Lung (tissue), 12 donors: ENCODE measurements around the gene MTARC1. TPM values are rescaled to one million over a fixed set of nuclear protein-coding genes. Genes with fewer than 3 reads are reported as not detected.

Experiments
- ATAC-seq: fragments of 200-7000 bp; cut with Tn5 transposase; one replicate; pipeline ENCODE4 v1.9.1; 2020; ENCODE audit warnings: moderate number of reproducible peaks; ENCODE audit not compliant: insufficient read depth, low FRiP score
- DNase-seq, 3 donors: peaks; one replicate each; pipeline ENCODE4 v3.0.0-alpha.2; 2013 to 2017
- H3K27ac ChIP-seq, 2 donors: one replicate each; pipeline ENCODE4 v1.5.1; 2013; ENCODE audit warnings: mild to moderate bottlenecking in 2 of 2, moderate library complexity in 2 of 2, control low read depth in 1 of 2, inconsistent platforms in 1 of 2, low read depth in 1 of 2, low read length in 1 of 2
- H3K27me3 ChIP-seq, 3 donors: one replicate each; pipeline ENCODE4 v1.5.1; 2013; ENCODE audit warnings: low read length in 2 of 3; ENCODE audit not compliant: control insufficient read depth in 3 of 3, insufficient read depth in 3 of 3
- H3K36me3 ChIP-seq, 4 donors: one replicate each; pipeline ENCODE4 v1.5.1; 2013; ENCODE audit warnings: low read length in 4 of 4, mild to moderate bottlenecking in 1 of 4, moderate library complexity in 1 of 4; ENCODE audit not compliant: control insufficient read depth in 4 of 4, insufficient read depth in 4 of 4
- H3K4me1 ChIP-seq, 5 donors: one replicate each; pipeline ENCODE4 v1.5.1; 2013; ENCODE audit warnings: low read length in 5 of 5, mild to moderate bottlenecking in 2 of 5, moderate library complexity in 1 of 5; ENCODE audit not compliant: control insufficient read depth in 5 of 5, insufficient read depth in 5 of 5
- H3K4me3 ChIP-seq: one replicate; pipeline ENCODE4 v1.5.1; 2013; ENCODE audit warnings: mild to moderate bottlenecking, control low read depth, moderate library complexity
- H3K9ac ChIP-seq, 2 donors: one replicate each; pipeline ENCODE4 v1.5.1; 2013; ENCODE audit warnings: low read length in 2 of 2, control low read depth in 1 of 2; ENCODE audit not compliant: insufficient read depth in 1 of 2
- H3K9me3 ChIP-seq, 4 donors: one replicate each; pipeline ENCODE4 v1.5.1; 2013; ENCODE audit warnings: low read length in 3 of 4, mild to moderate bottlenecking in 1 of 4, moderate library complexity in 1 of 4; ENCODE audit not compliant: control insufficient read depth in 4 of 4, insufficient read depth in 3 of 4
- CTCF ChIP-seq: IDR thresholded peaks from 2 replicates; pipeline ENCODE4 v1.5.1; 2012; ENCODE audit warnings: mild to moderate bottlenecking; ENCODE audit errors: control extremely low read depth, extremely low read depth
- WGBS, 2 donors: extraction: QIAGEN DNeasy Blood & Tissue Kit; methylation state at CpG; one replicate each; pipeline ENCODE4 v1.1.7; 2013; 5-methylcytosine and 5-hydroxymethylcytosine counted together
- polyA plus RNA-seq, 2 donors: library from polyadenylated mRNA; stranded (reverse); fragments of 200-250 nt; gene quantifications; one replicate each; pipeline ENCODE4 v1.2.1, GENCODE V29; 2013
- total RNA-seq, 2 donors: library from RNA; depleted of rRNA in 1 of 2; stranded (reverse); fragments of >200 nt in 1 of 2; gene quantifications; one replicate each; pipeline ENCODE4 v1.2.1, GENCODE V29; 2014 to 2021
- donor health status: control.
- donor health status: control.
- donor health status: Bipolar disorder and iron deficiency.
- donor health status: healthy.
- donor health status: DM: yes; HTN: yes; CAD: no.

MTARC1 gene
- total and polyA plus RNA-seq, 4 donors: 10.1 to 22.3 (median 15.7) TPM

DNA sequence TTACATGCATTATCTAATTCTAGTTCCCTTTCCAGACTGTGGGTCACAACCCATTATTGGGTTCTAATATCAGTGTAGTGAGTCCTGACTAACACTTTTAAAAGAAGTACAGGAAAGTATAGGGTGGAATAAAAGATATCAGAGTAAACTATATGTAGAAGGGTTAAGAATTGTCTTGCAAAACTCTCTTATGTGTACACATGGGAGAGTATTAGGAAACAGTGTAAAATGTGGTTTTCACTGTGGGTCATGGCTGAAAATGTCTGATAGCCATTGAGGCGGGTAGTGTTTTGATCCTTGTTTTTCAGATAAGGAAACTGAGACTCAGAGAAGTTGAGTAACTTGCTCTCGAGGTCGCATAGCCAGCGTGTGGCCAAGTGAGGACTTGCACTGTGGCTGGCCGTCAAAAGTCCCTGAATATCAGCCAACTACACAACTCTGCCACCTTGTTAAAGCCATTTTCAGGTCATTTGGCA lies 18.5 kb upstream of the MTARC1 start:
- no peak for DNase-seq
- H3K4me1 ChIP-seq: peaks cover 0 to 48% (median 4%) of the 10 kb centered on the region in 5 donors
- no peak overlapping the region for H3K4me3 ChIP-seq
- H3K27ac ChIP-seq: peak overlapping the region; percentile 43 to 67
- peak; percentile 35 for ATAC-seq
- H3K36me3 ChIP-seq: peaks cover 2 to 28% (median 22%) of the 10 kb centered on the region in 4 donors
- no peaks in the 10 kb centered on the region for H3K9me3 ChIP-seq
- H3K9ac ChIP-seq: no peak overlapping the region
- TF ChIP-seq CTCF: no peak
- WGBS, 2 donors: 25 to 47% methylated on average over 5 of the region's 5 CpGs
- H3K27me3 ChIP-seq: no peaks in the 10 kb centered on the region

- Histone ChIP-seq H3K27ac (no peak overlapping the region), H3K9ac (no peak overlapping the region), H3K9me3 (no peaks in the 10 kb centered on the region), H3K36me3 (peaks cover 2 to 27% (median 19%) of the 10 kb centered on the region in 4 donors), H3K27me3 (no peaks in the 10 kb centered on the region), H3K4me1 (peaks cover 0 to 48% (median 4%) of the 10 kb centered on the region in 5 donors), H3K4me3 (no peak overlapping the region)
- DNase-seq: no peak
- WGBS, 2 donors: 97 to 98% methylated on average over 13 of the region's 13 CpGs
- ATAC-seq: no peak
- no peak for TF ChIP-seq CTCF
Observed at GRCh38 chr1:220769205-220769604, 17.5 kb upstream of the MTARC1 start.

- H3K9ac ChIP-seq: no peak overlapping the region
- no peaks in the 10 kb centered on the region for H3K9me3 ChIP-seq
- H3K27me3 ChIP-seq: no peaks in the 10 kb centered on the region
- H3K27ac ChIP-seq: no peak overlapping the region
- DNase-seq: no peak
- peaks cover 2 to 27% (median 15%) of the 10 kb centered on the region in 4 donors for H3K36me3 ChIP-seq
- 87 to 90% methylated on average over 15 of the region's 15 CpGs for WGBS, 2 donors
- H3K4me3 ChIP-seq: no peak overlapping the region
- H3K4me1 ChIP-seq: peaks cover 0 to 40% (median 0%) of the 10 kb centered on the region in 5 donors
- ATAC-seq: no peak
- TF ChIP-seq CTCF: no peak
Observed at GRCh38 chr1:220770245-220770913, 16.3 kb upstream of the MTARC1 start.
